ENCODE results near the gene VPS18.
A peak's percentile ranks its signal among the peaks of the same experiment; 100 is the strongest.

The VPS18 gene

GRCh38 chr15:40949756-40950207, 55.5 kb downstream of the VPS18 start:
- TF ChIP-seq POLR2A (IDR thresholded peaks at IDR 0.05; ENCODE audit: low read depth, low read length) = no peak
- DNase-seq (ENCODE audit: insufficient read length, low spot score) (no peak), FAIRE-seq (no peak)

- no peak for DNase-seq (ENCODE audit: insufficient read length, low spot score)
- no peak for TF ChIP-seq POLR2A (IDR thresholded peaks at IDR 0.05; ENCODE audit: low read depth, low read length)
- no peak for FAIRE-seq
Measured at GRCh38 chr15:40951764-40952163, 57.5 kb downstream of the VPS18 start.

GRCh38 chr15:40952301-40952900, 58.2 kb downstream of the VPS18 start:
- FAIRE-seq (no peak), DNase-seq (ENCODE audit: insufficient read length, low spot score) (no peak)
- no peak for TF ChIP-seq POLR2A (IDR thresholded peaks at IDR 0.05; ENCODE audit: low read depth, low read length)

- peak; percentile 34 for TF ChIP-seq POLR2A (IDR thresholded peaks at IDR 0.05; ENCODE audit: low read depth, low read length)
- DNase-seq (ENCODE audit: insufficient read length, low spot score) (peak; percentile 99), FAIRE-seq (peak; percentile 72)
Measured at GRCh38 chr15:40952901-40953712, 58.9 kb downstream of the VPS18 start, which contains the start of gene CHAC1. Gene CHAC1, plus strand, starts transcription at chr15:40953471. Its CDS starts 113 bp downstream, at chr15:40953584.

All from H54 (cell line).